SKM-1 (cell line): Measurements from ENCODE around the gene ZNF438.

Experiments used
- DNase-seq: peaks from one replicate; lab custom pipeline; 2025; ENCODE audit not compliant: unreplicated experiment; lab: John Stamatoyannopoulos, UW

The ZNF438 gene

DNA sequence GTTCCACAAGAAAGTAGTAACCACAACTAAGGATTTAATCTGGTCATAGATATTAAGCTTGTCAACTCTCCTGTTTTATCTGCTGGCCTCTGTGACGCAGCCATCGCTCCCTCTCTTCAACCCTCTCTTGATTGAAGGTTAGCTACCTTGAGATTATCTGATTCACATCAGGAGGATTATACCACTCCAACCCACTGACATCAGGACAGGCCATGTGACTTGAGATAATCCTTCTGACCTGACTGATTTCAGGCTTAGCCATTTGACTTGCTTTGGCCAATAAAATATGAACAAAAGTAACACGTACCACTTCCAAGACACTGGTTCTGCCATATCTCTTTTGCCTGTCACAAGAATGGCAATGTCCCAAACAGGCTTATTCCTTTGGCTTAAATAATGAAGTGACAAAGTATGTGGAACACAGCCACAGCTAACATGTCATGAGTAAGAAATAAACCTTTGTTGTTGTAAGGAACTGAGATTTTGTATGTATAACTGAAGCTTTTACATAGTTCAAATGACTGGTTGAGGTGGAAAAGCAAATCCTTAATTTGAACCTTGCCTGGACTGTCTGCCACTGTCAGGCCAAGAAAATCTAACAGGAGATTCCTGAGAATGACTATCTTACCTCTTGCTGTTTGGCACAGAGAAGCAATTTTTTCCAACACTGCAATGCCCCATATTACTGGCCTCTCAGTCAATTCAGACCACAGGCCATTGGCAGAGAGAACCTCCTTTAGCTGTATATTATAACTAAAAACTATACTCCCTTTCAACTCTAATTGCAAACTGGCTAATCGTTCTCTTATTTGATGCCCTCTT, 13.9 kb downstream of the ZNF438 start:
- DNase-seq = no peak

DNA sequence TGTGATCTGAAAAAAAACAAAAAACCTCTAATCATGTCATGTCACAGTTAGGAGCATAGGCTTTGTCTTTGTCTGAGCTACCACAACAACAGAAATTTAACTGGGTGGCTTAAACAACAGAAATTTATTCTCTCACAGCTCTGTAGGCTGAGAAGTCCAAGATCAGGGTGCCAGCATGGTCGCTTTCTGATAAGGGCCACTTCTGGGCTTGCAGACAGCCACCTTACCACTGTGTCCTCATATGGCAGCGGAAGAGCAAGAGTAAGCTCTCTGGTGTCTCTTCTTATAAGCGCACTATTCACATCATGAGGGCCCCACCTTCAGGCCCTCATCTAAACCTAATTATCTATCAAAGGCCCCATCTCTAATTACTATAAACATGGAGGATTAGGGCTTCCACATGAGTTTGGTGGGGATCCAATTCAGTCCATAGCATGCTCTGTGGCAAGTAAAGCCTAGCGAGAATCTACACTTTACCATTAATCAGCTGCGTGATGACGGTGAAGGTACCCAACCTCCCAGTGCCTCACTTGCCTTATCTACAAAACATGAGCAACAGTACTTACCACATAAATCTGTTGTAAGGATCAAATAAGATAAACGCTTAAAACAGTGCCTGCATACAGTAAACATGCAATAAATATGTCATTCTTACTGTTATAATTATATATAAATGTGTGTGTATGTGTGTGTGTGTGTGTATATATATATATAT, 17.3 kb downstream of the ZNF438 start:
- DNase-seq = no peak

DNA sequence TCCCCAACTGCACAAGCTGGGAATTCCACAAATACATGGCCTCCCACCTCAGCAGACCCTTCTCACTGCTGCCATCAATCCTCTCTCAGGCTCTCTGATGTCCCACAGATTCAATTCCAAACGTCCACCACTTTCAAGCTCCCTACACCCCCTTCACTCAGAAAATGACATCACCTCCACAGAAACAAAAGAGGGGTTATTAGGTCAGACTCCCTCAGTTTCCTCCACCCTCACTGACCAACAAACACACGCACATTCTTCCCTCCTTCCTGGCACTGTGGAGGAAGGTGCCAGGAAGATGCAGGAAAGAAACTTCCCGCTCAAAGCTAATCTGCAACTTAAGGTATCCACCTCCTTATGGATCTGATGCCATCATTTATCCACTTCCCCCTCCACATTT, 18.3 kb downstream of the ZNF438 start:
- no peak for DNase-seq

DNA sequence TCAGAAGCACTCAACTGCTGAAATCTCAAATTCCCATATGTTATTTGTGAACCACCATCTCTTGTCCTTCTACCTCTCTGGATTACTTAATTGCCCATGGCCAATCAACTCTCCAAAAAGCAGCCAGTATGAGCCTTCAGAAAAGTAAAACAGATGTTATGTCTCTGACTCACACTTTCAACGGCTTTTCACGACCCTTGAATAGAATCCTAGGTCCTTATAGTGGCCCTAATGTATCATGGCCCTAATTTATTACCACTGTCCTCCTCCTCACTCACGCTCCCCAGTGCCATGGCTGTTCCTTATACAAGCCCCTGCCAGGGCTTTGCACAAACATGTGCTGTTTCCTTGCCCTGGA, 20.0 kb downstream of the ZNF438 start:
- no peak for DNase-seq

DNA sequence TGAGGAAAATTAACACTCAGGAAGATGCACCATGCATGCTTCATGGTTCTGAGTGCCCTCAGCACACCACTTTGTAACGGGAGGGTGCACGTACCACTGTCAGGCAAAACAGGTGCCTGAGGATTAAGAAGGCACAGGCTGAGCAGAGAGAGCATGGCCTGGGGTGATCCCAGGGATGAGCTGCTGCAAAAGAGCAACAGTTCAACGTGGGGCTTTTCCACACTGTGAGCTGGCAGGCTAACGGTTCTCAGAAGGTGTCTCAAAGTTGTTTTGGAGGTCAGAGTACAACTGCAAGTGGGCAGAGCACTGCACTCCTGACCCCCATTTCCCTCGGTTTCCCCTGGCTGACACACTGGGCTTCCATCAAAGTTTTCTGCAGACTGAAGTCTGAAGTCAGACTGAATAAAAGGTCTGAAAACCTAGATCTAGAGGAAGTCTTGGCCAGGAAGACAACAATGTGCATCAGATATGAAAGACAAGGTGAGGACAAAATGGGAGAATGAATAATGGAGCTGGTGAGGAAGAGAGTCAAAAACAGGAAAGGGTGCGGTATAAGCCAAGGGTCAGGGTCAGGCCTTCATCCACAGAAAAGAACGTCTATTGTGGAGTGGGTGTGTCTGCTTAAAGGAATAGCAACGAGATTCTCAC, 20.5 kb downstream of the ZNF438 start:
- DNase-seq = no peak

DNA sequence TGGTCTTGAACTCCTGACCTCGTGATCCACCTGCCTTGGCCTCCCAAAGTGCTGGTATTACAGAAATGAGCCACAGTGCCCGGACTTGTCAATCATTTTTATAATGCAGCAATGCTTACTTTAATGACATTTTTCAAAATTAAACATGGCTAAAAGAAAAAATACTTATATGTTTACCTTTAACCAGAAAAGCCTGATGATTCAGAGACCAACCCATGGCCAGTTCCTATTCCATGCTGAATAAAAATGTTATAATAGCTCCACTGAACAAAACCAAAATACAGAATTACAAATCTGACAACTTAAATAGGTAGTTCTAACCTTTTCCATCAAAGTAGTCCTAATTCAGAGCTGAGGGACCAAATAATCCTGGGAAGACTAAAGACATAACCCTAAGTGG, 21.6 kb downstream of the ZNF438 start:
- no peak for DNase-seq

DNA sequence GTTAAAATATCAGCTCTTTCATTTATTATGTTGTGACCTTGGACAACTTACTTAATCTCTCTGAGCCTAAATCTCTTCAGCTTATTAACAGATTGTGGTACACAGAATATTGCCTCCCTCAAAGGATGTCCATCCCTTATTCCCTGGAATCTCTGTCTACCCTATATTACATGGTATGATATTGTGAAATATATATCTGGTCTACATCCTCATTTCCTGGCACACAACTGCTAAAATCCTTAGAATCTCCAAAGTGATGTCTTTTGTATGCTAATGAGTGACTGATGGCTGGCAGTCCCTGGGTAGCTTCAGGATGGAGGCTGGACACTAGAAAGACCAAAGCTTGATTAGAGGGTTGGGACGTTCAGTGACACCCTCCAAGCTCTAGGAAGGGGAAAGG, 25.8 kb downstream of the ZNF438 start:
- no peak for DNase-seq

DNA sequence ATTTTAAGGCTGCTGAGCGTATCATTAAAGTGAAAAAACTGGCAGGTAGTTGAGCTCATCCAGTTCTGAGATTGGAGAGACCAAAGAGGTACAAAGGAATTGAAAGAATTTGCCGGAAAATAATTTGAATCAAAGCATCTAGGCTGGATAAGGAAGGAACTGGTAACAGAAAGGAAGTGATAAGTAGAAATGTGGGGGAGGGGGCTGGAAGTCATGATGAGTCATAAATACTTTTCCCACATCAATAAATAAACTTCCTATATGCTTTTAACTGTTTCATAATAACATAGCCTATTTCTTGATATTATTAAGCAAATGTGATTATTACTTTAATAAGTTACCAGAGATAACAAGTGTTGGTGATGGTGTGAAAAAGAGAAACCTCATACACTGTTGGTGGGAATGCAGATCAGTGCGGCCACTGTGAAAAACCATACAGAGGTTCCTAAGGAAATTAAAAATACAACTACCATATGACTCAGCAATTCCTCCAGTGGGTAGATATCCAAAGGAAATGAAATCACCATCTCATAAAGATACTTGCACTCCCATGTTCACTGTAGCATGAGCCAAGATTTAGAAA, 27.0 kb downstream of the ZNF438 start:
- no peak for DNase-seq

DNA sequence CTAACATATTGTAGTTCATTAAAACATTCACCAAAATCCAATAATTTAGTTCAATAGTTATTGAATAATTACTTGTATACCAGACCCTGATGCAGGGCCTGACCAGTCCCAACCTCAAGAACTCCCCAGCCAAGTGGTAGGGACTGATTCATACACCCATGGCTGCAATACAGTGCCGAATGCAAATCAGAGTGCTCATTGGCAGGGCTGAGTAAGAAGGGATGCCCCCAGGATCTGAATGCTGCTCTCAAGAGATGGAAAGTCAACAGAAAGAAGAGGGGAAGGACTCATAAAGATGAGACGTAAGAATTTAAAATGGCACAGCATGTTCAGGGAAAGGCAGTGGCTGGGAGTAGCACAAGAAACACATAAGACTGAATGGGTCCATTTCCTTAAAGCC, 29.9 kb downstream of the ZNF438 start:
- no peak for DNase-seq

DNA sequence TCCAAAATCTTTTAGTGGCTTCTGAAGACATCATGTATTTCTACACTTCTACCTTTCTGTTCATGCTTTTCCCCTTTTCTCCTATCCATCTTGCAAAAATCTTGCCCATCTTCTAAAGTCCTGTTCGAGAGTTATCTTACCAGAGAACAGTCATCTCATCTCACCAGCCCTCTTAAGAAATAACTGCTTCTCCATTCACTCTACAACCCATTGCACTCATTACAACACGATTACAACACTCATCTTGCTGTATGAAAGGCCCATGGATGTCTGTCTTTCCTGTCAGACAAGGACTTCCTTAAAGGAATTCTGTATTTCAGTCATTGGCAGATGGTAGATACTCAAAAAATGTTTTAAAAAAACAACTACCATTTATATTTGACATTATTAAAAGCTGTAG, 30.8 kb downstream of the ZNF438 start:
- peak; percentile 40 for DNase-seq

DNA sequence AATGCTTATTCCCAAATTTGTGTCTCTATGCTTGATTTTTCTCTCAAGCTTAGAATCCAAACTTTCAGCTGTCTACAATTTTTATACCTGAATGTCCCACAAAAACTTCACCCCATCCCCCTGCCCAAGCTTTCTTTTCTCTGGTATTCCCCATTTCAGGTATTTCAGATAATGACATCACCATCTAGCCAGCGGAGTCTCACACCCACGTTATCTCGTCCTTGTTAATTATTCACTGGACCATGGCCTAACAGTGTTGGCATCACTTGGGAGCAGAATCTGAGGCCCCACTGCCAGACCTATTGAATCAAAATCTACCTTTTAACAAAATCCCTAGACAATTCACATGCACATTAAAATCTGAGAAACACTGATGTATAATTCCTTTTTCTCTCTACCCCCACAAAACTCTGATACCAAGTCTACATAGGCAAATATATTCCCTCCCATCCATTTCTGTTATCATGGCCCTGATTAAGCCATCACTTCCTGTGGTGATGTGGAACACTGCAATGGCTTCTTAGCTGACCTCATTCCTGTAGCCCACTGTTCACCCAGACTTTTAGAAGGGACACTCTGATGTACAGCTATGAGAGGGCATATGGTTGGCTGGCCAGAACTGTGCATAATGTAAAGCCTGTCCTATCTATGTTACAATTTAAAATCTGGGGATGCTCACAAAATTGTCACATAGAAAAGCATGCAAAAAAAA, 31.4 kb downstream of the ZNF438 start:
- no peak for DNase-seq

DNA sequence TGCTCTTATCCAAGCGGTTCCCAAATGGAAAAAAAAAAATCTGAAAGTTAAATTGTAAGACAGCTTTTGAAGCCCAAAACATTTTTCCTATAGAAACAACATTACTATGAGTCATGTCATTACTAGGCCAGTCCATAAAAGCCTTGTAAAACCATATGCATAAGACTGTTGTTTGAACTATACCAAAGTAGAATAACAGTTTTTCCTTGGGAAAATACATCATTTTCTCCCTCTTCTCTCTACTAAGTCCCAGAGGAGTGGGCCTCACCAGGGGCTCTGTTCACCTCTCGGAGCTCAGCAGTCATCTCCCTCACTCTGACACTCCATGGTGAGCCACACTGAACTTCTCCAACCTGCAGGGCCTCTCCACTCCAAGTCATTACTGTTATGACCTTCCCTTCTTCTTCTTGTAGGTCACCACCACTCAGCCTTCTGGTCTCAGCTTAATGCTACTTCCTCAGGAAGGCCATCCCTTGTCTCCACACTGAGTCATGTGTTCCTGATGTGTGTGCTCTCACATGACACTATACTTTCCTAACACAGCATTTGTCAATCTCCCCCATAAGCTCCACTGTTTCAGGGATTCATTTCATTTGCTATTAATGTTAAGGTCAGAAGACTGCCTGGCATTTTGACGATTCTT, 32.5 kb downstream of the ZNF438 start:
- peak; percentile 12 for DNase-seq

DNA sequence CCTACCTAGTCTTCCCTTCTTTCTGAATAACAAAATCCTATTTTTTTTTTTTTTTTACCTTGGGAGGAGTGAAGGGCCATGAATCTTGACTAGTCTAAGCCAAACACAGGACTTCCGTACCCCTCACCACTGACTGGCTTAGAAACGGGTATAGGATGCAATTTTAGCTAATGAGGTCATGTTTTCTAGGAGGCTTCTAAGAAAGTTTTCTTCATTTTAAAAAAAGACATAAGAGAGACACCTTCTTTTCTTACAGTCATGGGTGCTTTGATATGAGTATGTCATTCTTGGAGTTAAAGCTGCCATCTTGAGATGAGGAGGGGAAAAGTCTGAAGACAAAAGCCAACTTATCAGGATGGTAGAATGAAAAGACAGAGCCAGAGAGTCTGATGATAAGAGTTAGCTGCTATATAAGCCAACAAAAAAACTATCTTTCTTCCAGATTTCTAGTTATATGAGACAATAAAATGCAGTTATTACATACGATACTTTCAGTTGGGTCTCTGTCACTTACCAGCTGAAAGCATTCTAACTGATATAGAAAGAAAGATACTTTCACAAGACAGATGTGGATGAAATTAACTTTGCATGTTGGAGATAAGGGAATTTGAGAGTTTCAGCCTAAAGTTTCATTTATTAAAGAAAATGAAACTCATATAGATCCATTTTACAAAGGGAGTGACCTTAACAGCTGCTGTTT, 34.0 kb downstream of the ZNF438 start:
- no peak for DNase-seq

DNA sequence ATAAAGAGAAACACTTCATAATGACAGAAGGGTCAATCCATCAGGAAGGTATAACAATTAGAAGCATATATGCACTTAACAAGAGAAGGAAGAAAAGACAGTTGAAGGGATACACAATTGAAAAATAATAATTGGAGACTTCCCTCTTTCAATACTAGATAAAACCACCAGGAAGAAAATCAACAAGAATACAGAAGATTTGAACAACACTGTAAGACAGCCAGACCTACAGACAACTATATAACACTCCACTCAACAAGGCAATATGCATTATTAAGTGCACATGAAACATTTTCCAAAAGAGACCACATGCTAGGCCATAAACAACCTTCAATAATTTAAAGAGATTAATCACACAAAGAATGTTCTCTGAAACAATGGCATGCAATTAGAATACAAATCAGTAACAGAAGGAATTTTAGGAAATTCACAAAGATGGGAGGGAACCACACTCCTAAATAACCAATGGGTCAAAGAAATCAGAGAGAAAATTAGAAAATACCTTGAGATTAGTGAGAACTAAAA, 35.1 kb downstream of the ZNF438 start:
- no peak for DNase-seq

DNA sequence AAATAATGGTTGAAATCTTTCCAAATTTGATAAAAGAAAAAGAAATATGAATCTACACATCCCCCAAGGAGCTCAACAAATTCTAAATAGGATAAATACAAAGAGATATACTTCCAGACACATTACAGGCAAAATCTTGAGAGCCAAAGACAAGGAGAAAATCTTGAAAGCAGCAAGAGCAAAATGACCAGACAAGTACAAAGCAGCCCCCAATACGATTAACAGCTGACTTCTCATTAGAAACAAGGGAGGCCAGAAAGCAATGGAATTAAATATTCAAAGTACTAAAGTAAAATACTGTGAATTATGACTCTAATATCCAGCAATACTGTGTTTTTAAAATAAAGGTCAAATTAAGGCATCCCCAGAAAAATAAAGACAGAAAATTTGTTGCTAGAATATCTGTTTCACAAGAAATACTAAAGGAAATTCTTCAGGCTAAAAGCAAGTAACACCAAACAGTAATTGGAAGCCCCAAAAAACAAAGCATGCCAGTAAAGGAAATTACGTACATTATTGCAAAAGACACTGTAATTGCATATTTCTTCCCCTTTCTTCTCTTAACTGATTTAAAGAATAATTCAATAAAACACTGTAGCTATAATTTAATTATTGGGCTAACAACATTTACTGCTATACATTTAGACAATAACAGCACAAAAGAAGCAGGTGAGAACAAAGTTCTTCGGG, 36.4 kb downstream of the ZNF438 start:
- no peak for DNase-seq

DNA sequence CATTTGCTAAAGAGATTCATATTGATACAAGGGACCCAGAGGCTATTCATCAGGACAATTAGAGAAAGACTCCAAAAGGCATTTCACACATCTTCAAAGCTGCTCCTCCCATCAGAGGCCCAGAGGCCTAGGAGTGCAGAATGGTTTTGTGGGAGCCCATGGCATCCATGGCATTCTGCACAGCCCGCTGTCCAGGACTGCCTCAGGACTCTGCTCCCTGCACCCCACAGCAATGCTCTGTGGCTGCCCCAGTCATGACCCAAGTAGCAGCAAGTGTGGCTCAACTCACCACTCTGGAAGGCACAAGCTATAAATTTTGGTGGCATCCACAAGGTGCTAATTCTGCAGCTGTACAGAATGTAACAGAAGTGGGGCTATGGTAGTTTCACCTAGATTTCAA, 38.5 kb downstream of the ZNF438 start:
- no peak for DNase-seq

DNA sequence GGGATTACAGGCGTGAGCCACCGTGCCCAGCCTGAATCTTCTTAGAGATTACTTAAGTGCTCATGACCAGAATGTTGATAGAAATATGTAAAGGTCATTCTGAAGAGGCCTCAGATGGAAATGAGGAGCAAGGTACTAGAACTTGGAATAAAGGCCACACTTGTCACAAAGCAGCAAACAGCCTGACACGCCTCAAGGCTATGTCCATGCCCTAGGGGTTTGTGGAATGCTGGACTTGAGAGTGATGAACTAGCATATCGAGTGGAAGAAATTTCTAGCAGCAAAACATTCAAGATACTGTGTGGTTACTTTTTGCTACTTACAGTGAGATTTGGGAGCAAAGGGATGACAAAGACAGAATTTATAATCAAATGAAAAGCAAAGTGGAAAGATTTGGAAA, 39.0 kb downstream of the ZNF438 start:
- no peak for DNase-seq

DNA sequence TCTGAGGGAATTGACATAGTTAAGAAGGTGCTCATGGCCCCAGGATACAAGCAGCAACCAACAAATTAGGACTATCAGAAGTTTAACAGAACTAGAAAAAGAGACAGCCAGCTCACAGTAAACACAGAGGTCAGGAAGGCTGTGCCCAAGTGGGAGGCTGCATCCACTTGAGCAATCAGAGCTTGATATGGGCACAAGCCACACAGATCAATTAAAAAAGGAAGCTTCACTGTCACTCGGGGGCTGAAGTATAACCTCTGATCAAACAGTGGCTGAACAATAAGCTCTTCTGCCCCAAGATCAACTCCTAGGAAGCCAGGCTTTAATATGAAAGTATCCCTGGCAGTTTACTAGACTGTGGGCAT, 40.0 kb downstream of the ZNF438 start:
- DNase-seq = no peak

DNA sequence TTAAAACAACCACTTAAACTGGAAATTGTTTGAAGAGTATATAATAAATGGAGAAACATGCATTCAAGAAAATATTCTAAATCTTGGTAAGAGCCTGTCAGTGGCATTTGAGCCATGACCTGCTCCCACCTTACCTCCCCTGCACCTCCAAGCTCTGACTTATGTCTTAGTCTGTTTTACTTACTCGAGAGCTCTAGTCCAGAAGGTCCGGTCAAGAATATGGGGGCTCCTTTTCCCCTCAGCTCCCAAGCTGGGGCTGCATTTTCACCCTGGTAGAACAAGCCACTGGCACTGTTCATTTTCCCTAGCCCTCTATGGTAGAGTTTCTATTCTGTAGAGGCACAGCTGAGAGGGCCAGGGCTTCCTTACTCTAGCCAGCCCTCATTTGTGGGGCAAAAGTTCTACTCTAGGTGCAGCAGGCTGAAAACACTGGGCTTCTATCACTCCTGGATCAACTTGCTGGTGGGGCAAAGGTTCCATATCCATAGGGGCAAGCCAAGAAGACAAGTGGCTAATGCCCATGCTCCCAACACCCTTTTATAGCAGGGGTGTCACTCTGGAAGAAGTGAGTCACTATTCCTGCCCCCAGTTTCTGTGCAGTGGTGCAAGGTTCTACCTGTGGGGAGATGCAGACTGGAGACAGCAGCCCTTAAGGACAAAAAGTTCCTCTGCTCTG, 40.6 kb downstream of the ZNF438 start:
- DNase-seq = no peak
